GM18868 (cell line): ENCODE measurements around the gene KCP.
A peak's percentile ranks its signal among the peaks of the same experiment; 100 is the strongest.
"Not testable (repeated sequence)": the region's sequence is repeated elsewhere in the genome, so short reads cannot be mapped to it uniquely, and the experiment has no call there.

ENCODE experiments used
- ATAC-seq: cut with Tn5 transposase; IDR thresholded peaks from one replicate; pipeline ENCODE4 v1.9.1; 2021; ENCODE audit warnings: mild to moderate bottlenecking, moderate library complexity; ENCODE audit not compliant: unreplicated experiment

KCP gene

DNA sequence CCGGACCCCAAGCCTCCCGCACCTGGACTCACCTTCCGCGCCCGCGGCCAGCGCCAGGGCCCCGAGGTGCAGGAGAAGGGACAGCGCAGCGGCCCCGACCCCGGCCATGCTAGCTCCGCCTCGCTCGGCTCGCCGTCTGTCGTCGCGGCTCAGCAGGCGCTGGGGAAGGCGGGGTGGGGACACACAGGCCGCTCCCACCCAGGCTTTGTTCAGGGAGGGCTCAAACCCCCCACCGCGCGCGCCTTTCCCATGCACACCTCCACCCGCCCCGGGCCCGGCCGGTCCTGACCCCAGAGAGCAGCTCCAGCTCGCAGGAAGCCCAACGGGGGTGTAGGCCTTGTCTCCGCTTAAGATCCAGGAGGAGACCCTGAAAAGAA is at the start of gene KCP:
Gene KCP, minus strand, starts transcription at position 141 of the 377 bp plus-strand sequence. Its CDS starts 33 bp downstream, at position 108.
- ATAC-seq, result no peak

GRCh38 chr7:128959296-128959695 is 48.8 kb upstream of the KCP start:
- ATAC-seq, result no peak

- ATAC-seq, result no peak
These were observed 45.5 kb upstream of the KCP start for GRCh38 chr7:128955981-128956380.

DNA sequence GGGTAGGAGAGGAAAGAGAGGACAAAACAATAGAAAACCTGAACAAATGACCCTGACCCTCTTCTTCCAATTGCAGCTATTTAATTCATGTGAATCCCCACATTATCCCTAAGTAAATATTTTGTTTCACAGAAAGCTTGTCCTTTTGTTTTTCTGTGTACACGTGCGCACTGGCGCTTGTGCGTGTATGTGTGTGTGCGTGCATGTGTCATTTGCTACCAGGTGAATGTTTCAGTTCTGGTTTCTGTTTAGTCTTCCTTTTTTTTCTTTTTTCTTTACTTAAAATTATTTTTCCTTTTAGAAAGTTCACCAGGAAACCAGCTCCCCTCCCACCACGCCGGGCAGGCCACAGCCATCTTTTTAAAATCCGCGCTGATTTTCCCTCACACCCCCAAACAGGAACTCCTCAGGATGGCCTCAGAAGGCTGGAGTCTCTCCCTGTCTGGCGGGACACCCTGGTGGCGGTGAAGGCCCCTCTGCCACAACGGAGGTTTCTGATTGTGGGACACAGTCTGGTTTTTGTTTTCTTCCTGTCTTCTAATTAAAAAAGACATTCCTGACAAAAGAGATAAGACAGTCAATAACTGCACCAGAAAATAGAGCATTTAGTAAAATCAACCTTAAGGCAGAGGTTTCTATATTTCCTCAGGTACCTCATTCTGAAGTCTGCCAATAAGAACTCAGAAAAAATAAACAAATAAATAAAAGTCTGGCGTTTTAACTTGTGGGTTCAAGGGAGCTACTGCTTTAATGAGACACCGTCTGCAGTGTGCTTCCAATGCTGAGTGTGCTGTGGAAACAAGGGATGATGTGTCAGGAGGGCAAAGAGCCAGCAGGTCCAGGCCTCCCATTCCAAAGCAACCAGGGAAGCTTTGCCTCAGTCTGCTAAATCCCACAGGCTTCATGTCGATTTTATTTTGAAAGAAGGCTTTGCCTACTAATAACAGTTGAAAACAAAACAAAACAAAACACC is 44.6 kb upstream of the KCP start:
- peak; percentile 76 for ATAC-seq

DNA sequence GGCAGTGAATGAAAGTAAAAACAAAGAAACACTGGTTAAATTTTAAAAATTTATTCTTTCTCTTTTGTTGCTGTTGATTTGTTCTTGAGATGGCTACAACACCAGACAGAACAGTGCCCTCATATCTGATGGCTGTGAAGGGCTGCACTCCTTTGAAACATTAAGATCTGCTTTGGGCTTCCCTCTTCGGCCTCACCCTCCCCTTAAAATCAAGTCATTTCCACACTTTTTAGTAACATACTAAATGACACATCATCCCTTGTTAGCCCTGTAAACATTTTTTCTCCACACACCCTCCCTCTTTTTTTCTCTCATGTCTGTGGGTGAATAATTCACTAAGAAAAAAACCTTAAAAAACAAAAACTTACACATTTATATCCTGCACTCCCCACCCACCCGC is 43.6 kb upstream of the KCP start:
- ATAC-seq, result no peak

GRCh38 chr7:128951296-128951695 is 40.8 kb upstream of the KCP start:
- ATAC-seq, result no peak

DNA sequence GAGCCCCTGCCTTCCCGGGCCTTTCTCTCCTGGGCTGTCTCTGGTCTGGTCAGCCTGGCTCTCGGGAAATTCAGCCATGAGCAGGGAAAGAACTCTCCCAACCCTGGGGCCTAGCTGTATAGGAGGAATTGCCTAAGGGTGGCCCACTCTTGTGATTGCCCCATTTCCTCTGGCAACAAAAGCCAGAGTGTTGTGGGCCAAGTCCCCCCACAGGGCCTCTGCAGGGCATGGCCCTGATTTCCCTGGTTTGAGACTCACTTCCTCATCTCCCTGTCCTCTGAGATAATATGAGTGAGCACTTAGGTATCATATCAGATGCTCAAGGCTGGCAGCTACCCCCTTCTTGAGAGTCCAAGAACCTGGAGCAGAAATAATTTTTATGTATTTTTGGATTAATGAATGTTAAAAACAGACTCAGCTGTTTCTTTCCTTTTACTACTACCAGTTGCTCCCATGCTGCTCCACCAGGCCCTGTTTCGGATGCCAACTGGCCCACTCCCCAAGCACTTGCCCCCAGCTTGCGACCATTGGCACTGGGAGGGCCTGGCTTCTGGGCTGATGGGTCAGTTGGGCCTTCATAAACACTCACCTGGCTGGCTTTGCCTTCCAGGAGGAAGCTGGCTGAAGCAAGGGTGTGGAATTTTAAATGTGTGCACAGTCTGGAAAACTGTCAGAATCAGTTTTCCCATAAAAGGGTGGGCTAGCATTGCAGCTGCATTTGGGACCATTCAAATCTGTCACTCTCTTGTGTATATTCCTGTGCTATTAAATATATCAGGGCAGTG is 38.7 kb upstream of the KCP start:
- ATAC-seq, result no peak

GRCh38 chr7:128948312-128948973 is 37.9 kb upstream of the KCP start:
- ATAC-seq, result no peak

DNA sequence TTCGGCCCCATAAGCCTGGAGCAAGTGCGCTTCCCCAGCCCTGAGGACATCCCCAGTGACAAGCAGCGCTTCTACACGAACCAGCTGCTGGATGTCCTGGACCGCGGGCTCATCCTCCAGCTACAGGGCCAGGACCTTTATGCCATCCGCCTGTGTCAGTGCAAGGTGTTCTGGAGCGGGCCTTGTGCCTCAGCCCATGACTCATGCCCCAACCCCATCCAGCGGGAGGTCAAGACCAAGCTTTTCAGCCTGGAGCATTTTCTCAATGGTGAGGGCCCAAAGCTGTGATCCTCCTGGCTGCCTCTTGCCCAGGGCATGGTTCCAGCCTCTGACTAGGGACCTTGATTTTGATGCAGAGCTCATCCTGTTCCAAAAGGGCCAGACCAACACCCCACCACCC is 37.3 kb upstream of the KCP start:
- no peak for ATAC-seq

- ATAC-seq, result no peak
These were observed 36.7 kb upstream of the KCP start for GRCh38 chr7:128946936-128947830.

GRCh38 chr7:128945668-128946366 is 35.3 kb upstream of the KCP start:
- no peak for ATAC-seq

GRCh38 chr7:128944487-128945236 is 34.2 kb upstream of the KCP start:
- ATAC-seq, result no peak

- not testable (repeated sequence) for ATAC-seq
These were observed 32.7 kb upstream of the KCP start for GRCh38 chr7:128943251-128943650.

DNA sequence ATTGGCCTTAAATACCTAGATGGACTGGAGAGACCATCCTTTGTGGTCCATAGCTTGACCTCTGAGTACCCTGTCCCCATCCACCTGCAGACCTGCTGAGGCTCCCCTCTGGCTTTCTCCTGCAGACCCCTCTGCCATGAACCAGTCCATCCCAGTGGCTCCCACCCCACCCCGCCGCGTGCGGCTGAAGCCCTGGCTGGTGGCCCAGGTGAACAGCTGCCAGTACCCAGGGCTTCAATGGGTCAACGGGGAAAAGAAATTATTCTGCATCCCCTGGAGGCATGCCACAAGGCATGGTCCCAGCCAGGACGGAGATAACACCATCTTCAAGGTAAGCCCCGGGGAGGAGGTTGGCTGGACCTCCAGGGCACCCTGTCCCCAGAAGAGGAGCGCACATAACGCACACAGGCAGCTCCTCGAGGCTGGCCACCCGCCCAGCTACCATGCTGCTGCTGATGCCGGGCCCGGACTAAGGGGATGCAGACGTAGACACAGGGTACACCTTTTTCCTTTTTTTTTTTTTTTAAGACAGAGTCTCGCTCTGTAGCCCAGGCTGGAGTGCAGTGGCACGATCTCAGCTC is 31.5 kb upstream of the KCP start:
- ATAC-seq, result no peak

- no peak for ATAC-seq
These were observed 30.9 kb upstream of the KCP start for GRCh38 chr7:128941323-128941890.

- peak; percentile 57 for ATAC-seq
These were observed 30.2 kb upstream of the KCP start for GRCh38 chr7:128940494-128941322.

GRCh38 chr7:128939861-128940410 is 29.4 kb upstream of the KCP start:
- peak; percentile 6 for ATAC-seq
